Keratinocyte (primary cell): ENCODE measurements around the gene PKN2. TPM values are rescaled to one million over a fixed set of nuclear protein-coding genes. Genes with fewer than 3 reads are reported as not detected.

Experiments used
- DNase-seq: peaks from one replicate; pipeline ENCODE4 v3.0.0-alpha.2; 2011; ENCODE audit warnings: low read depth, missing footprints, low spot score
- FAIRE-seq: peaks from 2 replicates; lab custom pipeline; 2011; peaks lifted over from hg19 to GRCh38; lab: Jason Lieb, UNC
- H2AFZ ChIP-seq: 2 replicates; pipeline ENCODE4 v1.6.0; 2012; ENCODE audit warnings: low read length, control low read depth, inconsistent platforms; ENCODE audit not compliant: control insufficient read depth
- H3K27ac ChIP-seq: 2 replicates; pipeline ENCODE4 v1.5.1; 2011; ENCODE audit warnings: low read length; ENCODE audit not compliant: control insufficient read depth, insufficient read depth
- H3K27me3 ChIP-seq: 3 replicates; pipeline ENCODE4 v1.6.0; 2011; ENCODE audit warnings: low read length; ENCODE audit not compliant: control insufficient read depth, insufficient read depth; ENCODE audit errors: extremely low read depth
- H3K36me3 ChIP-seq, 2 experiments: 2 replicates in 1 of 2; 3 replicates in 1 of 2; pipeline ENCODE4 v1.5.1; 2011; ENCODE audit warnings: low read length in 2 of 2, mild to moderate bottlenecking in 1 of 2; ENCODE audit not compliant: control insufficient read depth in 2 of 2, insufficient read depth in 2 of 2; ENCODE audit errors: extremely low read depth in 1 of 2
- H3K4me1 ChIP-seq: 3 replicates; pipeline ENCODE4 v1.5.1; 2011; ENCODE audit warnings: low read length; ENCODE audit not compliant: control insufficient read depth, insufficient read depth; ENCODE audit errors: extremely low read depth
- H3K4me2 ChIP-seq: 3 replicates; pipeline ENCODE4 v1.6.0; 2011; ENCODE audit warnings: low read depth, low read length; ENCODE audit not compliant: control insufficient read depth, insufficient read depth; ENCODE audit errors: extremely low read depth
- H3K4me3 ChIP-seq, 3 experiments: fragments of 200-600 bp in 1 of 3; sonication (generic) in 1 of 3; 2 replicates in 2 of 3; 3 replicates in 1 of 3; pipeline ENCODE4 v1.5.1; 2011 to 2016; ENCODE audit warnings: low read length in 3 of 3, mild to moderate bottlenecking in 3 of 3, control low read depth in 2 of 3, inconsistent platforms in 1 of 3, low read depth in 1 of 3, mixed read lengths in 1 of 3, mixed run types in 1 of 3, moderate library complexity in 1 of 3; ENCODE audit not compliant: control insufficient read depth in 2 of 3, insufficient read depth in 2 of 3; ENCODE audit errors: extremely low read depth in 1 of 3
- H3K79me2 ChIP-seq: 2 replicates; pipeline ENCODE4 v1.6.0; 2012; ENCODE audit warnings: low read length; ENCODE audit not compliant: control insufficient read depth, insufficient read depth
- H3K9ac ChIP-seq: 3 replicates; pipeline ENCODE4 v1.6.0; 2011; ENCODE audit warnings: low read length; ENCODE audit not compliant: control insufficient read depth, insufficient read depth; ENCODE audit errors: extremely low read depth
- H3K9me1 ChIP-seq: 3 replicates; pipeline ENCODE4 v1.6.0; 2011; ENCODE audit warnings: low read length; ENCODE audit not compliant: control insufficient read depth, insufficient read depth; ENCODE audit errors: extremely low read depth
- H3K9me3 ChIP-seq: 2 replicates; pipeline ENCODE4 v1.5.1; 2012; ENCODE audit warnings: low read depth, low read length; ENCODE audit not compliant: control insufficient read depth
- H4K20me1 ChIP-seq: 3 replicates; pipeline ENCODE4 v1.6.0; 2011; ENCODE audit warnings: low read length; ENCODE audit not compliant: control insufficient read depth, insufficient read depth; ENCODE audit errors: extremely low read depth
- EZH2 ChIP-seq: IDR thresholded peaks from one replicate; pipeline ENCODE4 v1.6.1; 2012; ENCODE audit warnings: inconsistent platforms, mild to moderate bottlenecking, low read length, moderate library complexity
- dilution Hi-C: fragments of 300-500 bp; cut with MboI; formaldehyde crosslinking; loops from one replicate; pipeline ENCODE4 v1.7.0; 2020; ENCODE audit warnings: low sequenced_read_pairs; ENCODE audit not compliant: extremely low pct_ligation_motif_present
- polyA plus RNA-seq, 5 experiments: library from polyadenylated mRNA; depleted of rRNA in 3 of 5; stranded (reverse) in 3 of 5; stranded (forward) in 1 of 5; unstranded in 1 of 5; fragments of >200 nt; gene quantifications; 1 replicate in 1 of 5; 2 replicates in 3 of 5; 3 replicates in 1 of 5; pipeline versions ENCODE4 v1.2.1 to v1.2.3, GENCODE V29; 2011 to 2012; ENCODE audit warnings: missing spikeins in 2 of 5, low read depth in 1 of 5, low replicate concordance in 1 of 5
- TF ChIP-seq, protein P1 (sequence below), 3 experiments: IDR thresholded peaks in 1 of 3; conservative IDR thresholded peaks in 1 of 3; optimal IDR thresholded peaks in 1 of 3; 2 replicates in 2 of 3; 3 replicates in 1 of 3; pipeline versions ENCODE3 to v1.5.1; 2011; ENCODE audit warnings: low read length in 3 of 3, mild to moderate bottlenecking in 3 of 3, moderate library complexity in 2 of 3, control low read depth in 1 of 3, inconsistent platforms in 1 of 3; ENCODE audit not compliant: insufficient read depth in 2 of 3; ENCODE audit errors: extremely low read depth in 1 of 3

PKN2 gene
- polyA plus RNA-seq, 1 donor (not counting 4 experiments of a cell fraction or from before 2014, with no cell fraction given) = 30.8 TPM

DNA sequence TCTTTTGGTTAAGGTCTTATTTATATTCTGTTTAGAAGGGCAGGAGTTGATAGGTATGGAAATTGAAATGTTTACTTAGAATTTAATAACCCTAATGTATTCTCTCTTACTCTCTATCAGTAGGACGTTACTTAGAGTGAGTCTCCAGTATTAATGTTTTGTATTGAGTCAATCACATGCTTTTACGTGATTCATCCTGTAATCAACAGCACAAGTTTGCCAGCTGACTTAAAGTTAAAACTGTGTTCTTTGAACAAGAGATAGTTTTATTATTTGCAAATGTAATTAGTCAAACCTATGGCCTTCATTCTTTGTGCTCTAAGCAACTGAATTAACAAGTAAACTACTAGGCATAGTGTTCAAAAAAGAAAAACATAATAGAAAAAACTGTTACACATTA lies 57.3 kb downstream of the PKN2 start:
- no peak overlapping the region for H3K4me2 ChIP-seq
- no peaks in the 10 kb centered on the region for H3K36me3 ChIP-seq
- peak; percentile 11 for DNase-seq
- peak; percentile 29 for FAIRE-seq
- dilution Hi-C loops = no loop called here
- H3K4me3 ChIP-seq = no peak overlapping the region
- no peaks in the 10 kb centered on the region for H3K9me3 ChIP-seq
- H3K4me1 ChIP-seq = no peaks in the 10 kb centered on the region
- H3K27ac ChIP-seq = no peak overlapping the region
- H3K79me2 ChIP-seq = peaks cover 19% of the 10 kb centered on the region
- TF ChIP-seq EZH2 = no peak
- TF ChIP-seq, protein P1, sequence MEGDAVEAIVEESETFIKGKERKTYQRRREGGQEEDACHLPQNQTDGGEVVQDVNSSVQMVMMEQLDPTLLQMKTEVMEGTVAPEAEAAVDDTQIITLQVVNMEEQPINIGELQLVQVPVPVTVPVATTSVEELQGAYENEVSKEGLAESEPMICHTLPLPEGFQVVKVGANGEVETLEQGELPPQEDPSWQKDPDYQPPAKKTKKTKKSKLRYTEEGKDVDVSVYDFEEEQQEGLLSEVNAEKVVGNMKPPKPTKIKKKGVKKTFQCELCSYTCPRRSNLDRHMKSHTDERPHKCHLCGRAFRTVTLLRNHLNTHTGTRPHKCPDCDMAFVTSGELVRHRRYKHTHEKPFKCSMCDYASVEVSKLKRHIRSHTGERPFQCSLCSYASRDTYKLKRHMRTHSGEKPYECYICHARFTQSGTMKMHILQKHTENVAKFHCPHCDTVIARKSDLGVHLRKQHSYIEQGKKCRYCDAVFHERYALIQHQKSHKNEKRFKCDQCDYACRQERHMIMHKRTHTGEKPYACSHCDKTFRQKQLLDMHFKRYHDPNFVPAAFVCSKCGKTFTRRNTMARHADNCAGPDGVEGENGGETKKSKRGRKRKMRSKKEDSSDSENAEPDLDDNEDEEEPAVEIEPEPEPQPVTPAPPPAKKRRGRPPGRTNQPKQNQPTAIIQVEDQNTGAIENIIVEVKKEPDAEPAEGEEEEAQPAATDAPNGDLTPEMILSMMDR (optimal IDR thresholded peaks at IDR 0.05 in 1 of 3, IDR thresholded peaks at IDR 0.05 in 1 of 3, conservative IDR thresholded peaks at IDR 0.05 in 1 of 3; ENCODE audit: extremely low read depth in 1 of 3, insufficient read depth in 2 of 3, low read length in 3 of 3) = no peak
- H3K27me3 ChIP-seq = no peaks in the 10 kb centered on the region
- H3K9me1 ChIP-seq = no peaks in the 10 kb centered on the region
- no peak overlapping the region for H2AFZ ChIP-seq
- no peak overlapping the region for H3K9ac ChIP-seq
- H4K20me1 ChIP-seq = peaks cover 5% of the 10 kb centered on the region

DNA sequence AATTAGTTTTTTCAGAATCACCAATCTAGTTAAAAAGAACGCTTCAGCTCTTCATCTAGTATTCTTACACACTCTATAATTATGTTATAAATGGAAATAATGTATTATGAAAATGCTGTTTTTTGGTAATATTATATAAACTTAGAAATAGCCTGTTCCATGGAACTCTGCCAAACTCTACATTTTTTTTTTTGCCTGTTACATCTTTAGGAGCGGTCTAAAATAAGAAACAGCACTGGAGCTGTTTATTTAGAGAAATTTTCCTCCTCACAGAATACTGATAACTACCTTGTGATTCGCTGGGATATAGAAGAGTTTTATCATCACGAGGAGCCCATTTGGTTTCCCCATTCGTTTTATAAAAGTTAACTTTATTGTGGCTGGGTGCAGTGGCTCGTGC lies 58.5 kb downstream of the PKN2 start:
- TF ChIP-seq, protein P1 (optimal IDR thresholded peaks at IDR 0.05 in 1 of 3, IDR thresholded peaks at IDR 0.05 in 1 of 3, conservative IDR thresholded peaks at IDR 0.05 in 1 of 3; ENCODE audit: extremely low read depth in 1 of 3, insufficient read depth in 2 of 3, low read length in 3 of 3) = no peak
- no peak for TF ChIP-seq EZH2

More for the DNA sequence above, 58.5 kb downstream of the PKN2 start:
- Histone ChIP-seq H3K36me3 (no peaks in the 10 kb centered on the region), H3K9me3 (no peaks in the 10 kb centered on the region), H4K20me1 (no peaks in the 10 kb centered on the region), H3K9ac (no peak overlapping the region), H3K27me3 (no peaks in the 10 kb centered on the region), H3K27ac (no peak overlapping the region), H2AFZ (no peak overlapping the region), H3K4me2 (no peak overlapping the region), H3K9me1 (no peaks in the 10 kb centered on the region), H3K4me1 (no peaks in the 10 kb centered on the region), H3K4me3 (no peak overlapping the region), H3K79me2 (peaks cover 8% of the 10 kb centered on the region)
- DNase-seq = no peak
- FAIRE-seq = no peak
- dilution Hi-C loops = no loop called here
